ENCODE measurements around the gene TMEM132D. TPM values are rescaled to one million over a fixed set of nuclear protein-coding genes. Genes with fewer than 3 reads are reported as not detected.

TMEM132D gene
- total and polyA plus RNA-seq, 2 of the 8 experiments (the other 6 are each of a cell fraction or from before 2014, with no cell fraction given), result 3.5 to 10.1 TPM

GRCh38 chr12:129902371-129903091, 1.3 kb downstream of the TMEM132D start:
- no peak for FAIRE-seq
- Histone ChIP-seq H3K79me2 (ENCODE audit: control insufficient read depth in 1 of 2, insufficient read depth in 2 of 2, low read length in 2 of 2) (peaks cover 5 to 54% of the 10 kb centered on the region in 2 experiments; a peak in 3 of 4 replicates), H3K27me3 (replicated peaks in 1 of 4; ENCODE audit: control insufficient read depth in 3 of 4, extremely low read depth in 1 of 4, insufficient read depth in 3 of 4, low read length in 3 of 4) (peaks cover 2 to 41% (median 37%) of the 10 kb centered on the region in 4 experiments), H4K91ac (replicated peaks; ENCODE audit: insufficient read length, low read length) (peak overlapping the region; percentile 58), H2AK5ac (ENCODE audit: low read depth, low read length) (peak overlapping the region; percentile 34; the same call in 1 of the 2 replicates), H4K8ac (ENCODE audit: extremely low read depth, insufficient read depth, low read length) (no peak overlapping the region), H3K14ac (ENCODE audit: insufficient read length) (peak overlapping the region; percentile 54), H2BK5ac (ENCODE audit: low read depth, low read length) (peak overlapping the region; percentile 35; the same call in 1 of the 2 replicates), H3K4me3 (ENCODE audit: extremely low read depth in 1 of 4, insufficient read depth in 2 of 4, low read depth in 3 of 4, low read length in 4 of 4) (peak overlapping the region; percentile 62 to 86 (median 72)), H2BK12ac (ENCODE audit: low read depth, low read length) (peak overlapping the region; percentile 94; the same call in 1 of the 2 replicates), H3K9me3 (ENCODE audit: insufficient read depth in 2 of 2, low read depth in 1 of 2, low read length in 1 of 2) (no peaks in the 10 kb centered on the region), H3K23me2 (ENCODE audit: low read depth, low read length) (peaks cover 29% of the 10 kb centered on the region; the same call in 1 of the 2 replicates), H2BK120ac (replicated peaks; ENCODE audit: low read depth, low read length) (no peak overlapping the region), H3K4me2 (ENCODE audit: insufficient read depth in 1 of 2, low read depth in 2 of 2, low read length in 2 of 2) (peak overlapping the region; percentile 82 to 93), H2AFZ (ENCODE audit: low read length) (peak overlapping the region; percentile 65; the same call in 1 of the 2 replicates), H3K36me3 (ENCODE audit: control insufficient read depth in 2 of 4, insufficient read depth in 4 of 4, low read length in 3 of 4) (no peaks in the 10 kb centered on the region; a peak in 1 of 8 replicates), H2BK20ac (ENCODE audit: low read length) (no peak overlapping the region), H4K5ac (ENCODE audit: insufficient read length, low read depth, low read length) (no peak overlapping the region), H3K4ac (replicated peaks; ENCODE audit: insufficient read length, low read depth, low read length) (no peak overlapping the region), H4K20me1 (replicated peaks in 1 of 2; ENCODE audit: control insufficient read depth in 1 of 2, insufficient read depth in 2 of 2, low read length in 2 of 2) (peaks cover 6 to 8% of the 10 kb centered on the region in 2 experiments), H3K18ac (ENCODE audit: extremely low read depth, low read length) (peak overlapping the region; percentile 75; the same call in 1 of the 2 replicates), H3K23ac (ENCODE audit: insufficient read length) (no peak overlapping the region), H3K4me1 (replicated peaks in 1 of 4; ENCODE audit: control insufficient read depth in 3 of 4, insufficient read depth in 4 of 4, low read length in 3 of 4) (peaks cover 0 to 7% (median 3%) of the 10 kb centered on the region in 4 experiments; a peak in 6 of 7 replicates), H3K79me1 (ENCODE audit: low read depth, low read length) (peaks cover 9% of the 10 kb centered on the region), H3K27ac (ENCODE audit: low read depth, low read length) (no peak overlapping the region), H2BK15ac (ENCODE audit: low read length) (0 out of 2 replicates have a peak overlapping the region, but pooled peaks have one; percentile 81), H3K56ac (replicated peaks; ENCODE audit: insufficient read length, low read depth, low read length) (no peak overlapping the region), H3K9ac (replicated peaks in 1 of 4; ENCODE audit: extremely low read depth in 1 of 4, low read depth in 3 of 4, low read length in 3 of 4) (peak overlapping the region in 2 of 4 experiments; percentile 34 to 56; a peak in 2 of 7 replicates)
- ChIA-PET CTCF (ENCODE audit: partially characterized antibody) (interaction anchor here (0.6 kb wide), 1 partner anchor 26 kb away, joined by 3 read pairs; no protein-coding TSS in a partner anchor), POLR2A (ENCODE audit: partially characterized antibody) (interaction anchor here (0.5 to 1.9 kb wide), 3 partner anchors 30 to 43 kb away, joined by 3 to 5 read pairs (median 3); no protein-coding TSS in a partner anchor)
- DNase-seq (ENCODE audit: low read depth in 1 of 2, low spot score in 2 of 2), result peak in 1 of 2 experiments; percentile 39
- TF ChIP-seq RNF2 (IDR thresholded peaks at IDR 0.05; ENCODE audit: borderline replicate concordance, low read depth, low read length, missing control alignments, poor library complexity, severe bottlenecking), result peak; percentile 39
- TF ChIP-seq HDAC6 (IDR thresholded peaks at IDR 0.05; ENCODE audit: low read depth, low read length), result no peak
- TF ChIP-seq BACH1 (IDR thresholded peaks at IDR 0.05; ENCODE audit: low read length), result no peak
- no peak for TF ChIP-seq YY1 (IDR thresholded peaks at IDR 0.05; ENCODE audit: low read depth, low read length)
- no peak for TF ChIP-seq ATF3 (IDR thresholded peaks at IDR 0.05; ENCODE audit: insufficient read depth, low read depth, low read length)
- TF ChIP-seq MAX (IDR thresholded peaks at IDR 0.05), result peak; percentile 23; the same call in 1 of the 2 replicates
- 7% methylated on average over 17 of the region's 19 CpGs; no CpG with 5 or more reads in 1 of the 2 experiments for WGBS, 2 experiments (ENCODE audit: extremely low coverage in 1 of 2, insufficient coverage in 1 of 2, insufficient read length in 1 of 2, insufficient replicate concordance in 2 of 2, low coverage in 1 of 2, low lambda C conversion rate in 2 of 2, missing lambda C conversion rate in 1 of 2)

Measured in H1 (cell line).